HepG2 (cell line): ENCODE results near the gene TCAF1. TPM values are rescaled to one million over a fixed set of nuclear protein-coding genes. Genes with fewer than 3 reads are reported as not detected.

ENCODE experiments used
- BORCS8-MEF2B ChIP-seq: sonication (generic); formaldehyde crosslinking; IDR thresholded peaks from 2 replicates; pipeline ENCODE4 v1.8.0; 2022; ENCODE audit warnings: mild to moderate bottlenecking, missing genetic modification reagents
- GATA4 ChIP-seq: sonication (generic); IDR thresholded peaks from 2 replicates; pipeline ENCODE4 v1.6.1; 2016; ENCODE audit warnings: antibody characterized with exemption, low read depth, borderline replicate concordance
- GATAD1 ChIP-seq: IDR thresholded peaks from 2 replicates; pipeline ENCODE4 v1.6.1; 2016; ENCODE audit warnings: missing genetic modification reagents, missing compliant biosample characterization
- JUN ChIP-seq: sonication (generic); formaldehyde crosslinking; IDR thresholded peaks from 2 replicates; pipeline ENCODE4 v1.4.0; 2020; ENCODE audit warnings: mild to moderate bottlenecking, missing genetic modification reagents
- KAT7 ChIP-seq: IDR thresholded peaks from 2 replicates; pipeline ENCODE4 v1.6.1; 2018; ENCODE audit warnings: borderline replicate concordance, missing compliant biosample characterization
- MTF2 ChIP-seq: sonication (generic); formaldehyde crosslinking; IDR thresholded peaks from 2 replicates; pipeline ENCODE4 v1.5.0; 2020; ENCODE audit warnings: missing genetic modification reagents, borderline replicate concordance
- PHF21A ChIP-seq: sonication (generic); formaldehyde crosslinking; IDR thresholded peaks from 2 replicates; pipeline ENCODE4 v1.5.0; 2020; ENCODE audit warnings: mild to moderate bottlenecking, missing genetic modification reagents
- TFDP1 ChIP-seq: IDR thresholded peaks from 2 replicates; pipeline ENCODE4 v1.6.1; 2016; ENCODE audit warnings: missing compliant biosample characterization, missing genetic modification reagents, borderline replicate concordance
- THAP7 ChIP-seq: sonication (generic); formaldehyde crosslinking; IDR thresholded peaks from 2 replicates; pipeline ENCODE4 v1.8.1; 2023; ENCODE audit warnings: mild to moderate bottlenecking, missing genetic modification reagents
- WIZ ChIP-seq: sonication (generic); formaldehyde crosslinking; IDR thresholded peaks from 2 replicates; pipeline ENCODE4 v1.5.1; 2020; ENCODE audit warnings: mild to moderate bottlenecking, missing genetic modification reagents
- ZBTB4 ChIP-seq: sonication (generic); formaldehyde crosslinking; IDR thresholded peaks from 2 replicates; pipeline ENCODE4 v1.4.0; 2020; ENCODE audit warnings: missing genetic modification reagents, mild to moderate bottlenecking, borderline replicate concordance
- ZFP91 ChIP-seq: sonication (generic); formaldehyde crosslinking; IDR thresholded peaks from 2 replicates; pipeline ENCODE4 v1.9.0; 2022; ENCODE audit warnings: missing genetic modification reagents, mild to moderate bottlenecking, borderline replicate concordance
- ZIK1 ChIP-seq: sonication (generic); formaldehyde crosslinking; IDR thresholded peaks from 2 replicates; pipeline ENCODE4 v1.5.0; 2020; ENCODE audit warnings: mild to moderate bottlenecking, low read depth, missing genetic modification reagents, borderline replicate concordance
- ZMAT3 ChIP-seq: sonication (generic); formaldehyde crosslinking; conservative IDR thresholded peaks from 2 replicates; pipeline ENCODE4 v1.7.0; 2021; ENCODE audit warnings: missing genetic modification reagents
- ZNF20 ChIP-seq: sonication (generic); formaldehyde crosslinking; IDR thresholded peaks from 2 replicates; pipeline ENCODE4 v1.4.0; 2020; ENCODE audit warnings: mild to moderate bottlenecking, moderate library complexity, missing genetic modification reagents
- ZNF3 ChIP-seq: IDR thresholded peaks from 2 replicates; pipeline ENCODE4 v1.7.0; 2017; ENCODE audit warnings: inconsistent platforms
- ZNF333 ChIP-seq: sonication (generic); formaldehyde crosslinking; IDR thresholded peaks from 2 replicates; pipeline ENCODE4 v1.4.0; 2020; ENCODE audit warnings: mild to moderate bottlenecking, missing genetic modification reagents, borderline replicate concordance
- ZNF382 ChIP-seq: sonication (generic); formaldehyde crosslinking; IDR thresholded peaks from 2 replicates; pipeline ENCODE4 v1.5.0; 2020; ENCODE audit warnings: missing genetic modification reagents, mild to moderate bottlenecking, borderline replicate concordance
- ZNF510 ChIP-seq: sonication (generic); formaldehyde crosslinking; IDR thresholded peaks from 2 replicates; pipeline ENCODE4 v1.4.0; 2020; ENCODE audit warnings: low read depth, mild to moderate bottlenecking, missing genetic modification reagents
- ZNF607 ChIP-seq: sonication (generic); formaldehyde crosslinking; IDR thresholded peaks from 2 replicates; pipeline ENCODE4 v1.5.1; 2020; ENCODE audit warnings: missing genetic modification reagents, mild to moderate bottlenecking, borderline replicate concordance
- ZNF691 ChIP-seq: sonication (generic); formaldehyde crosslinking; IDR thresholded peaks from 2 replicates; pipeline ENCODE4 v1.4.0; 2020; ENCODE audit warnings: missing genetic modification reagents, low read depth, mild to moderate bottlenecking, borderline replicate concordance
- ZNF841 ChIP-seq: sonication (generic); formaldehyde crosslinking; IDR thresholded peaks from 2 replicates; pipeline ENCODE4 v1.8.1; 2023; ENCODE audit warnings: missing genetic modification reagents, borderline replicate concordance
- ZSCAN20 ChIP-seq: sonication (generic); formaldehyde crosslinking; IDR thresholded peaks from 2 replicates; pipeline ENCODE4 v1.4.0; 2020; ENCODE audit warnings: missing genetic modification reagents, mild to moderate bottlenecking, borderline replicate concordance
- polyA plus RNA-seq, 8 experiments: library from polyadenylated mRNA; depleted of rRNA in 3 of 8; stranded (reverse) in 7 of 8; unstranded in 1 of 8; fragments of >200 nt; fragmentation: Illumina TruSeq in 4 of 8; extraction: Trizol in 4 of 8; gene quantifications; 2 replicates each; pipeline versions ENCODE4 v1.2.1 to v1.2.3, GENCODE V29; 2011 to 2016; ENCODE audit warnings: low read depth in 4 of 8, missing spikeins in 1 of 8, mixed read lengths in 1 of 8; ENCODE audit not compliant: insufficient read depth in 1 of 8
- total RNA-seq, 5 experiments: library from RNA; depleted of rRNA; stranded (reverse); fragments of >200 nt; fragmentation: Illumina TruSeq; extraction: Trizol; gene quantifications; 2 replicates each; pipeline ENCODE4 v1.2.3, GENCODE V29; 2016; ENCODE audit warnings: low read depth in 1 of 5

The TCAF1 gene
- total and polyA plus RNA-seq, 2 of the 13 experiments (the other 11 are each of a cell fraction or from before 2014, with no cell fraction given): 36.2 to 101 TPM

- TF ChIP-seq WIZ (CRISPR knock-in tag) (peak; percentile 72; the same call in 1 of the 2 replicates), KAT7 (CRISPR knock-in tag) (no peak), ZFP91 (no peak), PHF21A (CRISPR knock-in tag) (no peak), ZIK1 (CRISPR knock-in tag) (no peak), MTF2 (CRISPR knock-in tag) (no peak), BORCS8-MEF2B (CRISPR knock-in tag) (no peak), ZNF3 (CRISPR knock-in tag) (no peak), ZNF691 (no peak; the same call in 1 of the 2 replicates), GATA4 (no peak), ZNF841 (no peak), GATAD1 (CRISPR knock-in tag) (no peak), ZMAT3 (CRISPR knock-in tag) (0 out of 2 replicates have a peak, but pooled peaks have one; percentile 26), ZNF510 (CRISPR knock-in tag) (no peak), JUN (CRISPR knock-in tag) (no peak), ZBTB4 (CRISPR knock-in tag) (peak; percentile 36; the same call in 1 of the 2 replicates), ZNF607 (CRISPR knock-in tag) (no peak), TFDP1 (no peak), ZSCAN20 (CRISPR knock-in tag) (no peak), ZNF20 (CRISPR knock-in tag) (no peak), ZNF333 (CRISPR knock-in tag) (no peak), THAP7 (CRISPR knock-in tag) (no peak), ZNF382 (CRISPR knock-in tag) (no peak)
Observed at GRCh38 chr7:143882020-143882603, 19.9 kb downstream of the TCAF1 start (continued).
